Measurements from ENCODE around the gene TFAP2C. TPM values are rescaled to one million over a fixed set of nuclear protein-coding genes. Genes with fewer than 3 reads are reported as not detected.
"Not testable (repeated sequence)": the region's sequence is repeated elsewhere in the genome, so short reads cannot be mapped to it uniquely, and the experiment has no call there.

TFAP2C gene
- total and polyA plus RNA-seq, 10 of the 15 experiments (the other 5 are each of a cell fraction or from before 2014, with no cell fraction given): 0.49 TPM; not detected in 9

GRCh38 chr20:56657879-56658278 is 28.8 kb downstream of the TFAP2C start (continued):
- no peak for TF ChIP-seq ZNF687 (IDR thresholded peaks at IDR 0.05)

GRCh38 chr20:56658341-56658947 is 29.3 kb downstream of the TFAP2C start:
- H3K9me3 ChIP-seq (replicated peaks; ENCODE audit: control insufficient read depth, insufficient read depth, low read length); H3K36me3 ChIP-seq (ENCODE audit: control insufficient read depth in 2 of 2, insufficient read depth in 2 of 2, low read length in 1 of 2); FAIRE-seq; H3K27ac ChIP-seq (ENCODE audit: control insufficient read depth, insufficient read depth); H3K9ac ChIP-seq (ENCODE audit: control insufficient read depth, insufficient read depth, low read length); H2AFZ ChIP-seq (ENCODE audit: control insufficient read depth, low read depth, low read length); H4K20me1 ChIP-seq (ENCODE audit: control insufficient read depth, insufficient read depth); DNase-seq (ENCODE audit: low read depth, low spot score); H3K27me3 ChIP-seq (replicated peaks in 1 of 2; ENCODE audit: control insufficient read depth in 2 of 2, insufficient read depth in 2 of 2, low read length in 1 of 2); CTCF ChIA-PET; BruUV-seq (replicated peaks); ATAC-seq; H3K79me2 ChIP-seq (ENCODE audit: control insufficient read depth, insufficient read depth, low read length); RAD21 ChIA-PET (ENCODE audit: unreplicated experiment); H3K4me2 ChIP-seq (ENCODE audit: control insufficient read depth, insufficient read depth); H3K4me3 ChIP-seq; POLR2A ChIA-PET; in situ Hi-C loops (cut with MboI); H3K4me1 ChIP-seq (ENCODE audit: control insufficient read depth, insufficient read depth, low read length); intact Hi-C loops (cut with micrococcal nuclease; ENCODE audit: unreplicated experiment): not testable (repeated sequence)
- WGBS (ENCODE audit: insufficient coverage, insufficient replicate concordance, low lambda C conversion rate, missing lambda C conversion rate): 46% methylated on average over 7 of the region's 8 CpGs
- SMC1A ChIA-PET (ENCODE audit: uncharacterized antibody, unreplicated experiment): interaction anchor here (0.6 kb wide), 1 partner anchor 235 kb away, joined by 3 read pairs; no protein-coding TSS in a partner anchor

Data from GM12878 (cell line).